CD4-positive, CD25-positive, alpha-beta regulatory T cell (primary cell): Measurements from ENCODE around the gene PTPN2. TPM values are rescaled to one million over a fixed set of nuclear protein-coding genes. Genes with fewer than 3 reads are reported as not detected.
"Not testable (repeated sequence)": the region's sequence is repeated elsewhere in the genome, so short reads cannot be mapped to it uniquely, and the experiment has no call there.

Experiments used
- ATAC-seq, 2 donors: fragments of 150-1000 bp; cut with Tn5 transposase; one replicate each; pipeline ENCODE4 v1.10.0; 2021; ENCODE audit warnings: low read depth in 2 of 2, moderate number of reproducible peaks in 2 of 2, moderate library complexity in 1 of 2
- DNase-seq, 3 donors: peaks; one replicate each; pipeline versions ENCODE4 v3.0.0 to v3.0.0-alpha.2; 2012 to 2022; ENCODE audit warnings: mixed read lengths in 1 of 3
- H3K27ac ChIP-seq: one replicate; pipeline ENCODE4 v1.7.0; 2013; ENCODE audit warnings: mild to moderate bottlenecking, low read length; ENCODE audit not compliant: insufficient read depth, poor library complexity, severe bottlenecking
- H3K27me3 ChIP-seq: one replicate; pipeline ENCODE4 v1.7.0; 2013; ENCODE audit warnings: low read length; ENCODE audit not compliant: control insufficient read depth, insufficient read depth
- H3K36me3 ChIP-seq: one replicate; pipeline ENCODE4 v1.7.0; 2013; ENCODE audit warnings: mild to moderate bottlenecking, low read length, moderate library complexity; ENCODE audit not compliant: control insufficient read depth, insufficient read depth
- H3K4me1 ChIP-seq: 2 replicates; pipeline ENCODE4 v1.7.0; 2013; ENCODE audit warnings: mild to moderate bottlenecking, low read length; ENCODE audit not compliant: insufficient read depth, control insufficient read depth, poor library complexity, severe bottlenecking
- H3K4me3 ChIP-seq: one replicate; pipeline ENCODE4 v1.7.0; 2013; ENCODE audit warnings: low read depth, mild to moderate bottlenecking, low read length, moderate library complexity
- H3K9me3 ChIP-seq, 2 experiments: 1 replicate in 1 of 2; 2 replicates in 1 of 2; pipeline ENCODE4 v1.7.0; 2013; ENCODE audit warnings: low read length in 2 of 2, mild to moderate bottlenecking in 1 of 2, moderate library complexity in 1 of 2; ENCODE audit not compliant: control insufficient read depth in 2 of 2
- H3K27ac Mint-ChIP-seq, 3 donors: one replicate each; pipeline ENCODE4 v1.8.0; 2020 to 2022; ENCODE audit warnings: mild to moderate bottlenecking in 3 of 3, mixed read lengths in 3 of 3, moderate library complexity in 2 of 3
- H3K27me3 Mint-ChIP-seq: one replicate; pipeline ENCODE4 v1.8.0; 2022; ENCODE audit warnings: mild to moderate bottlenecking, mixed read lengths
- H3K36me3 Mint-ChIP-seq: one replicate; pipeline ENCODE4 v1.8.0; 2020; ENCODE audit warnings: mixed read lengths
- H3K4me1 Mint-ChIP-seq, 4 donors: one replicate each; pipeline ENCODE4 v1.8.0; 2020 to 2022; ENCODE audit warnings: mixed read lengths in 4 of 4, mild to moderate bottlenecking in 1 of 4
- H3K4me3 Mint-ChIP-seq, 4 donors: one replicate each; pipeline ENCODE4 v1.8.0; 2020 to 2022; ENCODE audit warnings: mild to moderate bottlenecking in 4 of 4, mixed read lengths in 4 of 4, moderate library complexity in 3 of 4
- H3K9me3 Mint-ChIP-seq, 7 donors: one replicate each; pipeline ENCODE4 v1.8.0; 2020 to 2022; ENCODE audit warnings: mixed read lengths in 7 of 7, mild to moderate bottlenecking in 3 of 7, moderate library complexity in 2 of 7
- polyA plus RNA-seq, 4 donors: library from polyadenylated mRNA; unstranded; fragments of 300-500 nt; fragmentation: Illumina TruSeq; gene quantifications; one replicate each; pipeline ENCODE4 v1.2.3, GENCODE V29; 2021
- total RNA-seq: library from RNA; stranded (reverse); gene quantifications from one replicate; pipeline ENCODE4 v1.2.3, GENCODE V29; 2022

Gene PTPN2
- total and polyA plus RNA-seq, 5 donors from 2014 or later = 62.3 to 110 (median 94.1) TPM

DNA sequence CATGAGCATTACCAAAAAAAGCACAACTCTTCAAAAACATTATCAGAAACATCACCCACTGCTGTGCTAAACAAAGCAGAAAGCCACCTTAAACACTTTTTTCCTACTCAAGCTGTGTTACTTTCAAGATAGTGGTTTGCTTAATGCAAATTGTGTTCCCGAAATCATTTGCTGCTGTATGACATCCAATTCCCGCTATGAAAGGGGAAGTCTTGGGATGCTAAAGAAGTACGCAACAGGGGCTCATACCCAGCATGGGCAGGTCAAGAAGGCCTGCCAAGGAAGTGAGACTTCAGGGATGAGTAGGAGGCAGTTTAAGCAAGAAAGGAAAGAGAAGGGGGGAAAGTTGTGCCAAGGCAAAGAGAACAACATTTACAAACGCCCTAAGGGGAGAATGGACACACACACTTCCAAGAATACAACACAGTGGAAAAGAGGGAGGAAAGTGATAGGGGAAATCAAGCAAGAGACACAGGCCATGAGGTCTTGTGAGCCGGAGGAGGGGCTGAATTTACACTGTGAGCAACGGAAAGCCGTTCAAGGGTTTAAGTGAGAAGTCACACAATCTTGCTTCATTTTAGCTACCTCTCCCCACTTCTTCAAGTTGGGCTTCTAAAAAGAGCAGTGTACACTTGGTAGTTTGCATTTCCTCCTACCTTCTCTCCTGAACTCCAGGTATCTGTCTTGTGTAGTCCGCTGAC is 4.0 kb downstream of the PTPN2 start:
- Histone ChIP-seq H3K27ac (no peak overlapping the region), H3K27me3 (no peaks in the 10 kb centered on the region), H3K36me3 (peaks cover 3% of the 10 kb centered on the region), H3K9me3 (no peaks in the 10 kb centered on the region), H3K4me3 (peak overlapping the region; percentile 5), H3K4me1 (peaks cover 45% of the 10 kb centered on the region)
- Mint-ChIP-seq H3K27ac (peak overlapping the region; percentile 30 to 78 (median 43)), H3K4me1 (peaks cover 34 to 75% (median 56%) of the 10 kb centered on the region in 4 donors), H3K36me3 (peaks cover 14% of the 10 kb centered on the region), H3K9me3 (peaks cover 0 to 2% (median 0%) of the 10 kb centered on the region in 7 donors), H3K4me3 (peak overlapping the region; percentile 6 to 97 (median 44)), H3K27me3 (peaks cover 8% of the 10 kb centered on the region)
- ATAC-seq (no peak), DNase-seq (no peak)

DNA sequence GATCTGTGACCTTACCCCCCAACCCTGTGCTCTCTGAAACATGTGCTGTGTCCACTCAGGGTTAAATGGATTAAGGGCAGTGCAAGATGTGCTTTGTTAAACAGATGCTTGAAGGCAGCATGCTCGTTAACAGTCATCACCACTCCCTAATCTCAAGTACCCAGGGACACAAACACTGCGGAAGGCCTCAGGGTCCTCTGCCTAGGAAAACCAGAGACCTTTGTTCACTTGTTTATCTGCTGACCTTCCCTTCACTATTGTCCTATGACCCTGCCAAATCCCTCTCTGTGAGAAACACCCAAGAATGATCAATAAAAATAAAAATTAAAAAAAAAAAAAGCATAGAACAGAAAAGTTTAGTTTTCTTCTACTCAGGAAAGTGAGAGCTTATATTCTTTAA is 9.0 kb downstream of the PTPN2 start:
- not testable (repeated sequence) for H3K9me3 ChIP-seq, H3K9me3 Mint-ChIP-seq, H3K27ac ChIP-seq, H3K27me3 ChIP-seq, DNase-seq, H3K27me3 Mint-ChIP-seq, ATAC-seq, H3K4me3 ChIP-seq, H3K4me1 ChIP-seq, H3K27ac Mint-ChIP-seq, H3K36me3 ChIP-seq
- peaks cover 18% of the 10 kb centered on the region for H3K36me3 Mint-ChIP-seq
- peaks cover 14 to 45% (median 31%) of the 10 kb centered on the region in 4 donors for H3K4me1 Mint-ChIP-seq
- H3K4me3 Mint-ChIP-seq = peak overlapping the region in 1 of 4 donors; percentile 57

GRCh38 chr18:12873961-12874567 is 10.0 kb downstream of the PTPN2 start:
- DNase-seq, H3K36me3 ChIP-seq, H3K4me1 ChIP-seq, H3K4me3 ChIP-seq, H3K27ac ChIP-seq, H3K9me3 Mint-ChIP-seq, H3K4me3 Mint-ChIP-seq, H3K27ac Mint-ChIP-seq, H3K9me3 ChIP-seq, ATAC-seq, H3K27me3 ChIP-seq, H3K27me3 Mint-ChIP-seq: not testable (repeated sequence)
- peaks cover 11 to 35% (median 24%) of the 10 kb centered on the region in 4 donors for H3K4me1 Mint-ChIP-seq
- H3K36me3 Mint-ChIP-seq = peaks cover 18% of the 10 kb centered on the region

DNA sequence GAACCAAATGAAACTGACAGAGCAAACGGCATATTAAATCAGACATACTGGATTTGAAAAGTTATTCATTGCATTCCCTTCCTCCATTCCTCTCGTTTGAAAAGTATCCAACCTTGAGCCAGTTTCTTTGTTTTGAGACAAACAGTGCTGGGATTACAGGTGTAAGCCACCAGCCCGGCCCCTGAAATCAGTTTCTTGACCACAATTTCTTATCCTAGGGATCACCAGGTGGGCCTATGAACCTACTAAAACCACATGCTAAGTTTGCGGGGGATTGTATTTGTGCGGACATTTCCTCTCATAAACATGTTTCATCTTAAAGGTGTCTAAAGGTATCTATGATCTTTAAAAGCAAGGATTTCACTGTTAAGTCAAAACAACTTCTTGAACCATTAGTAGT is 11.6 kb downstream of the PTPN2 start:
- Mint-ChIP-seq H3K4me3 (no peak overlapping the region), H3K27ac (peak overlapping the region in 1 of 3 donors; percentile 20), H3K4me1 (peaks cover 11 to 36% (median 25%) of the 10 kb centered on the region in 4 donors), H3K36me3 (peaks cover 18% of the 10 kb centered on the region), H3K27me3 (no peaks in the 10 kb centered on the region), H3K9me3 (no peaks in the 10 kb centered on the region)
- H3K9me3 ChIP-seq = no peaks in the 10 kb centered on the region
- H3K4me1 ChIP-seq = no peaks in the 10 kb centered on the region
- no peak overlapping the region for H3K27ac ChIP-seq
- no peaks in the 10 kb centered on the region for H3K27me3 ChIP-seq
- H3K4me3 ChIP-seq = no peak overlapping the region
- ATAC-seq (no peak), DNase-seq (no peak)
- peaks cover 3% of the 10 kb centered on the region for H3K36me3 ChIP-seq

DNA sequence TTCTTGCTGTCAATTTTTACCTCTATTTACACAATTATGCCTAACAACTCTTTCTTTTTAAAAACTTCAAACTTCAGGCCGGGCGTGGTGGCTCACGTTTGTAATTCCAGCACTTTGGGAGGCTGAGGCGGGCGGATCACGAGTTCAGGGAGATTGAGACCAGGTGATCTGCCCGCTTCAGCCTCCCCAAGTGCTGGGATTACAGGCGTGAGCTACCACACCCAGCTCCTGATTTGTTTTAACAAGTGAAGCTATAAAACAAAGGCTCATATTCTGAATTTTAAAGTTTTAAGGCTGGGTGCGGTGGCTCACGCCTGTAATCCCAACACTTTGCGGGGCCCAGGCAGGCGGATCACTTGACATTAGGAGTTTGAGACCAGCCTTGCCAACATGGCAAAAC is 15.5 kb downstream of the PTPN2 start:
- Histone ChIP-seq H3K9me3 (no peaks in the 10 kb centered on the region), H3K36me3 (no peaks in the 10 kb centered on the region), H3K27me3 (no peaks in the 10 kb centered on the region), H3K27ac (no peak overlapping the region), H3K4me1 (peaks cover under 1% of the 10 kb centered on the region), H3K4me3 (no peak overlapping the region)
- Mint-ChIP-seq H3K4me3 (no peak overlapping the region), H3K9me3 (no peaks in the 10 kb centered on the region), H3K4me1 (peaks cover 16 to 40% (median 32%) of the 10 kb centered on the region in 4 donors), H3K27me3 (no peaks in the 10 kb centered on the region), H3K36me3 (peaks cover 8% of the 10 kb centered on the region), H3K27ac (no peak overlapping the region)
- DNase-seq = no peak
- no peak for ATAC-seq

DNA sequence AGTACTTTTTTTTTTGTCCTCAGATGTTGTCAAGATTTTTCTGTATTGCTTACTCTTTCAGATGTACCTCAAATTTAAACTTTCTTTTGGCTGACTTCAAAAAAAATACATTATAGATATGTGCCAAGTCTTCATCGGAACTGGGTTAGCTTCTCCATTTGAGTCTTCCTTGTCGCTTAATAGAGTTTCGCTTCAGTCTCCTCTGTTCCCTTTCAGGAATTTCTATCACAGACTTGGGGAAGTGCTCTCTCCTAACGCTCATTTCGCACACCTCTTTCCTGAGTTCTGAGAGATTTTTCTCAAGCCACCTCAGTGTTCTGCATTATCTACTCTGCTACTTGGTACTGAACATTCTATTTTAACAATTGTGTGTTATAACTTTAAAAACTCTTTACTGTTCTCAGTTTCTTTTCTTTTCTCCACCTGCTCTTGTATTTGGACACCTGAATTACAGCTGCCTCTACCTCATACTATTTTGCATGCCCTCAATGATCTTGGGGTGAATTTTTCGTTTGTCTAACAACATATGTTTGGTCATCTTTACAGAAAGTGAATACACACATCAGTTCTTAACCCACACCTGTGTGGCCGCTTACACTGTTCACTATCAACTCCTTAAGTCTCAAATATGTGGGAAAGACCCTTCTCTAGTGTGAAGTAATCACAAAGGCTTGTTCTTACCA is 16.5 kb downstream of the PTPN2 start:
- ATAC-seq (no peak), DNase-seq (no peak)
- Mint-ChIP-seq H3K27ac (peak overlapping the region in 2 of 3 donors; percentile 33 to 81), H3K9me3 (no peaks in the 10 kb centered on the region), H3K4me1 (peaks cover 22 to 49% (median 40%) of the 10 kb centered on the region in 4 donors), H3K27me3 (no peaks in the 10 kb centered on the region), H3K4me3 (peak overlapping the region in 1 of 4 donors; percentile 2), H3K36me3 (peaks cover 7% of the 10 kb centered on the region)
- Histone ChIP-seq H3K27ac (no peak overlapping the region), H3K27me3 (no peaks in the 10 kb centered on the region), H3K36me3 (no peaks in the 10 kb centered on the region), H3K9me3 (no peaks in the 10 kb centered on the region), H3K4me3 (no peak overlapping the region), H3K4me1 (peaks cover 11% of the 10 kb centered on the region)

DNA sequence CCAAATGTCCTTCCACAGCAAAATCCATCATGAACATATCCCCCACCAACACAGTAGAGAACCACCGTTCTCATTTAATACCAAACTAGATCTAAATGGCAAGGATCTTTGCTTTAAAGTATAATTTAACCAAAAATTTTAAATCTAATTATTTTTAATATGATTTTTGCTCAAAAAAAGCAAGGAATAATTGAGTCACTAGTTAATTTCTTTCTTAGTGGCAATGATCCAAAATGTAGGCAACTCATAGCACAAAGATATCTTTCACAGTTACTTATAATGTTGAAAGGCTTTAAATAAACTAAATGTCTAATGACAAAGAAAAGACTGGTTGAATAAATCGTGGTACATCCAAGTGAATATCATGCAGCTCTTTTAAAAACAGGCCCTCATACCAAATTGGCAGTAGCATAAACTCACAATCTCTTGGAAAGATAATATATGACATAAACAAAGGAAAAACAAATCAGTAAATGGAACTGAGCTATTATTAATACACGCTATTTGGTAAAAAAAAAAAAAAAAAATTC is 20.3 kb downstream of the PTPN2 start:
- H3K36me3 Mint-ChIP-seq = peaks cover 10% of the 10 kb centered on the region
- no peak overlapping the region for H3K27ac ChIP-seq
- no peaks in the 10 kb centered on the region for H3K27me3 ChIP-seq
- peak overlapping the region in 2 of 3 donors; percentile 21 to 51 for H3K27ac Mint-ChIP-seq
- H3K9me3 ChIP-seq = no peaks in the 10 kb centered on the region
- no peak for ATAC-seq
- H3K4me3 ChIP-seq = no peak overlapping the region
- H3K27me3 Mint-ChIP-seq = no peaks in the 10 kb centered on the region
- H3K4me1 ChIP-seq = peaks cover 20% of the 10 kb centered on the region
- no peak overlapping the region for H3K4me3 Mint-ChIP-seq
- no peak for DNase-seq
- no peaks in the 10 kb centered on the region for H3K36me3 ChIP-seq
- peaks cover 39 to 72% (median 58%) of the 10 kb centered on the region in 4 donors for H3K4me1 Mint-ChIP-seq
- H3K9me3 Mint-ChIP-seq = no peaks in the 10 kb centered on the region
